Ishikawa (cell line): ENCODE results near the gene AP1S3.

Experiments used
- CEBPB ChIP-seq: IDR thresholded peaks from 2 replicates; pipeline ENCODE4 v1.6.1; 2012
- CREB1 ChIP-seq: IDR thresholded peaks from 2 replicates; pipeline ENCODE4 v1.6.1; 2012; ENCODE audit warnings: low read depth
- EGR1 ChIP-seq: IDR thresholded peaks from 2 replicates; pipeline ENCODE4 v1.6.1; 2012
- EP300 ChIP-seq: IDR thresholded peaks from 2 replicates; pipeline ENCODE4 v1.6.1; 2012; ENCODE audit warnings: borderline replicate concordance
- FOXM1 ChIP-seq: IDR thresholded peaks from 2 replicates; pipeline ENCODE4 v1.6.1; 2012; ENCODE audit warnings: low read depth, borderline replicate concordance
- NFIC ChIP-seq: IDR thresholded peaks from 2 replicates; pipeline ENCODE4 v1.6.1; 2012
- RAD21 ChIP-seq: IDR thresholded peaks from 2 replicates; pipeline ENCODE4 v1.6.1; 2012; ENCODE audit warnings: low read depth
- TAF1 ChIP-seq: IDR thresholded peaks from 2 replicates; pipeline ENCODE4 v1.6.1; 2012; ENCODE audit warnings: low read depth, mild to moderate bottlenecking
- TEAD4 ChIP-seq: IDR thresholded peaks from 2 replicates; pipeline ENCODE4 v1.6.1; 2012
- YY1 ChIP-seq: IDR thresholded peaks from 2 replicates; pipeline ENCODE4 v1.6.1; 2012; ENCODE audit warnings: low read depth

GRCh38 chr2:223800908-223801307, 36.5 kb downstream of the AP1S3 start:
- TF ChIP-seq EP300 (no peak), TEAD4 (no peak), EGR1 (no peak), RAD21 (no peak), YY1 (no peak), TAF1 (no peak), FOXM1 (no peak), NFIC (no peak), CREB1 (no peak), CEBPB (no peak)
